Stomach (tissue), 4 donors: ENCODE data around the gene CERS4.

ENCODE experiments used
- EP300 ChIP-seq: sonication (generic); formaldehyde crosslinking; IDR thresholded peaks from one replicate; pipeline ENCODE4 v1.6.1; 2017; ENCODE audit warnings: antibody characterized with exemption
- POLR2A ChIP-seq, 4 donors: fragments of 450-650 bp; IDR thresholded peaks; one replicate each; pipeline ENCODE4 v1.6.1; 2016; ENCODE audit warnings: antibody characterized with exemption in 4 of 4, control low read depth in 2 of 4, mild to moderate bottlenecking in 1 of 4, moderate library complexity in 1 of 4
- POLR2AphosphoS5 ChIP-seq, 3 donors: sonication (generic); formaldehyde crosslinking; IDR thresholded peaks; one replicate each; pipeline ENCODE4 v1.6.1; 2016; ENCODE audit warnings: antibody characterized with exemption in 3 of 3
- TF ChIP-seq, protein P1 (sequence below), 7 experiments: fragments of 450-650 bp in 4 of 7; fragments of 200-600 bp in 3 of 7; sonication (generic) in 3 of 7; IDR thresholded peaks; one replicate each; pipeline ENCODE4 v1.5.1; 2016 to 2019; ENCODE audit warnings: antibody characterized with exemption in 7 of 7, control low read depth in 2 of 7, mild to moderate bottlenecking in 1 of 7

DNA sequence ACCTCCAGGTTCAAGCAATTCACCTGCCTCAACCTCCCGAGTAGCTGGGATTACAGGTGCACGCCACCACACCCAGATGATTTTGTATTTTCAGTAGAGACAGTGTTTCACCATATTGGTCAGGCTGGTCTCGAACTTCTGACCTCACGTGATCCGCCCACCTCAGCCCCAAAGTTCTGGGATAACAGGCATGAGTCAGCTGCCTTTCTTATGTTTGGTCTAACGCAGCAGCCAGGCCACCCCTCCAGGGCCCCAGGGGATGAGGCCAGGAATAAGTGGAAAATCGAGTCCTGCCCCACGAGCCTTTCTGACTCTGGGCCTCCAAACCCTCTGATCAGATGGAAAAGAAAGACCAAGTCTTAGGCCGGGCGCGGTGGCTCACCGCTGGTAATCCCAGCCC is 44.5 kb downstream of the CERS4 start:
- no peak for TF ChIP-seq POLR2AphosphoS5 (IDR thresholded peaks at IDR 0.05)
- no peak for TF ChIP-seq POLR2A (IDR thresholded peaks at IDR 0.05)
- TF ChIP-seq, protein P1, sequence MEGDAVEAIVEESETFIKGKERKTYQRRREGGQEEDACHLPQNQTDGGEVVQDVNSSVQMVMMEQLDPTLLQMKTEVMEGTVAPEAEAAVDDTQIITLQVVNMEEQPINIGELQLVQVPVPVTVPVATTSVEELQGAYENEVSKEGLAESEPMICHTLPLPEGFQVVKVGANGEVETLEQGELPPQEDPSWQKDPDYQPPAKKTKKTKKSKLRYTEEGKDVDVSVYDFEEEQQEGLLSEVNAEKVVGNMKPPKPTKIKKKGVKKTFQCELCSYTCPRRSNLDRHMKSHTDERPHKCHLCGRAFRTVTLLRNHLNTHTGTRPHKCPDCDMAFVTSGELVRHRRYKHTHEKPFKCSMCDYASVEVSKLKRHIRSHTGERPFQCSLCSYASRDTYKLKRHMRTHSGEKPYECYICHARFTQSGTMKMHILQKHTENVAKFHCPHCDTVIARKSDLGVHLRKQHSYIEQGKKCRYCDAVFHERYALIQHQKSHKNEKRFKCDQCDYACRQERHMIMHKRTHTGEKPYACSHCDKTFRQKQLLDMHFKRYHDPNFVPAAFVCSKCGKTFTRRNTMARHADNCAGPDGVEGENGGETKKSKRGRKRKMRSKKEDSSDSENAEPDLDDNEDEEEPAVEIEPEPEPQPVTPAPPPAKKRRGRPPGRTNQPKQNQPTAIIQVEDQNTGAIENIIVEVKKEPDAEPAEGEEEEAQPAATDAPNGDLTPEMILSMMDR (IDR thresholded peaks at IDR 0.05), result no peak
- no peak for TF ChIP-seq EP300
